Left renal pelvis (tissue), 4 donors: Measurements from ENCODE around the gene F2. TPM values are rescaled to one million over a fixed set of nuclear protein-coding genes. Genes with fewer than 3 reads are reported as not detected.

Experiments used
- DNase-seq, 4 donors: peaks; one replicate each; pipeline ENCODE4 v3.0.0-alpha.2; 2013; ENCODE audit warnings: low read depth in 4 of 4, low spot score in 3 of 4
- polyA plus RNA-seq, 4 donors: library from polyadenylated mRNA; unstranded; fragments of 120-200 nt; gene quantifications; one replicate each; pipeline ENCODE4 v1.2.1, GENCODE V29; 2013; ENCODE audit not compliant: insufficient read length in 4 of 4

The F2 gene
- polyA plus RNA-seq, 4 donors, result 0.34 to 3.0 (median 0.41) TPM; not detected in 1

GRCh38 chr11:46736615-46737014, 17.6 kb downstream of the F2 start:
- DNase-seq, result no peak

- DNase-seq, result no peak
Measured at GRCh38 chr11:46737699-46738098, 18.7 kb downstream of the F2 start.

DNA sequence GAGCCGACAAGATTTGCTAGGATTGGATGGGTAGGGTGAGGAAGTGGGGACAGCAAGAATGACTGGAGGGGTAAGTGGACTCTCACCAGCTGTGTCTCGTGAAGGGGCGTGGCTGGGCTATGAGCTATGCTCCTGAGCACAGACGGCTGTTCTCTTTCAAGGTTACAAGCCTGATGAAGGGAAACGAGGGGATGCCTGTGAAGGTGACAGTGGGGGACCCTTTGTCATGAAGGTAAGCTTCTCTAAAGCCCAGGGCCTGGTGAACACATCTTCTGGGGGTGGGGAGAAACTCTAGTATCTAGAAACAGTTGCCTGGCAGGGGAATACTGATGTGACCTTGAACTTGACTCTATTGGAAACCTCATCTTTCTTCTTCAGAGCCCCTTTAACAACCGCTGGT, 19.9 kb downstream of the F2 start:
- DNase-seq, result no peak

DNA sequence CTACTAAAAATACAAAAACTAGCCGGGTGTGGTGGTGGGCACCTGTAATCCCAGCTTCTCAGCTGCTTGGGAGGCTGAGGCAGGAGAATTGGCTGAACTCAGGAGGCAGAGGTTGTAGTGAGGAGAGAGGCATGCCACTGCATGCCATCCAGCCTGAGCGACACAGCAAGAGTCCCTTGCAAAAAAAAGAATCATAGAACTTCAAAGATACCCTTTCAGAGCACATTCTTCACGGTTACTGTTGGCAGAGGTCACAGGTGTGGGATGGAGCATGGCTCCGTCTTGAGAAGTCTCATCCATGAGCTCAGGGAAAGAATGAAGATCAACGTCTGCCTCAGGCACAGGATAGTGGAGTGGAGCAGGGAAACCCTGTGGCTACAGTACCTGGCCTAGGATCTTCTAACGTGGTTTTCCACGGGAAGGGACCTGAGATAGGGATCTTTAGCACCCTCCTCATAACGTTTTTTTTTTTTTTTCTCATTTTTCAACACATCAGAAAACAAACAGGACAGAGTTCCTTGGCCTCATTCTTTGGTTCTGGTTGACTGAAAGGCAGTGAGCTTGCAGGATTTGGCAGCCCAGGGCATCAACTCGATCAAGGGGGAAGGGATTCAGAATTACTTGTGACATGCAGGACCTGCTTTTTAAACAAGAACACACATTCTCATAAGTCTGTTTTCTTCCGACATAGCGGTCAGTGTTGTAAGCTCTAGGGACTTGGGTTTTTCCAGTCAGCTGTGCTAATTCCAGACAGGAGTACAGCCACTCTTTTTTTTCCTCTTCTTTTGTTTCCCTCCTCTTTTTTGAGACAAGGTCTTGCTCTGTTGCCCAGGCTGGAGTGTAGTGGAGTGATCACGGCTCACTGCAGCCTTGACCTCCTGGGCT, 22.8 kb downstream of the F2 start:
- no peak for DNase-seq

- DNase-seq, result no peak
Measured at GRCh38 chr11:46743043-46743442, 24.0 kb downstream of the F2 start.

DNA sequence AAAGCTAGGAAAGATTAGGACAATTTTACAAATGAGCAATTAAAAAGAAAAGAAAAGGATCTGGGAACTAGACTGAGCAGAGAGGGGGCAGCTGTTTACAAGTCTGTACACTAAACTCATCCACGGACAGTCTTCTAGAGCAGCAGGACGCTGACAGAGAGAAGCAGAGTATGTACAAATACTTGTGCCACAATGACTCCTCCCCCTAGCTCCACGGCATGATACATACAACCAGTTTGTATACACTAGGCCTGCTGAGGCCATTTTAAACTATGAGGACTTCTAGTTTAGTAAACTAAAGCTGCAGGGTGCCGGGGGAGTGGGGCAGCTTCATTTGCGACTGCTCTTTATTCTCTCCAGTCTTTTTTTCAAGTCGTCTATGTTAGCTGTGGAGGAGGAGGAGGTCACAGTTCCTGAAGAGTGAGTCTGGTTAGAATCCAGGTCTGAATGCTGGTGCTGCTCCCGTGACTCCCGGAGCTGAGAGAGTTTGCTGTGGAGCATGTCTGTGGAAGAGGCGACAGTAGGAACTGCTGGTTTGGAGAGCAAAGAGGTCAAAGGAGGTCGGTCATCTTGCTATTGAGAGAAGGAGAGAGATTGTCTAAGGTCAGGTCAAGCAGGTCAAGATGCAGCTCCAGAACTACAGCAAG, 24.8 kb downstream of the F2 start:
- no peak for DNase-seq

GRCh38 chr11:46745328-46745727, 26.3 kb downstream of the F2 start:
- no peak for DNase-seq

- no peak for DNase-seq
Measured at GRCh38 chr11:46745995-46746394, 27.0 kb downstream of the F2 start.

GRCh38 chr11:46747150-46747549, 28.1 kb downstream of the F2 start:
- no peak for DNase-seq

- no peak for DNase-seq
Measured at GRCh38 chr11:46755962-46756361, 36.9 kb downstream of the F2 start.

DNA sequence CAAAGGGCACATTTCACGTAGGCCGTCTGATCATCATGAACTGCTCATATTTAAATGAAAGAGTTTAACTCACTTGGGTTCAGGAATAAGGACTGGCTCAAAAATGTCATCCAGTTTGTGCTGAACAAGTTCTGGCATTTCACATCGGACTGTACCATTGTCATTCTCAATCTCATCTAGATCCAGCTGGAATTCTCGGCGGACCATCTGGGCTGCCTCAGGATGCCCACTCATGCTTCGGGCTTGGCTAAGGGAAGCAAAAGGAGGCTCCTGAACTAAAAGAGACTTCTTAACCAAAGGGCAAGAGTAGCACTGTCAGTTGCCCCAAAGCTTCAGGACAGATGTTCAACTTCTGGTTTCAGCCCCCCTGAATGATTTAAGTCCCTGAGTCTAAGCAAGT, 40.2 kb downstream of the F2 start:
- DNase-seq, result no peak

DNA sequence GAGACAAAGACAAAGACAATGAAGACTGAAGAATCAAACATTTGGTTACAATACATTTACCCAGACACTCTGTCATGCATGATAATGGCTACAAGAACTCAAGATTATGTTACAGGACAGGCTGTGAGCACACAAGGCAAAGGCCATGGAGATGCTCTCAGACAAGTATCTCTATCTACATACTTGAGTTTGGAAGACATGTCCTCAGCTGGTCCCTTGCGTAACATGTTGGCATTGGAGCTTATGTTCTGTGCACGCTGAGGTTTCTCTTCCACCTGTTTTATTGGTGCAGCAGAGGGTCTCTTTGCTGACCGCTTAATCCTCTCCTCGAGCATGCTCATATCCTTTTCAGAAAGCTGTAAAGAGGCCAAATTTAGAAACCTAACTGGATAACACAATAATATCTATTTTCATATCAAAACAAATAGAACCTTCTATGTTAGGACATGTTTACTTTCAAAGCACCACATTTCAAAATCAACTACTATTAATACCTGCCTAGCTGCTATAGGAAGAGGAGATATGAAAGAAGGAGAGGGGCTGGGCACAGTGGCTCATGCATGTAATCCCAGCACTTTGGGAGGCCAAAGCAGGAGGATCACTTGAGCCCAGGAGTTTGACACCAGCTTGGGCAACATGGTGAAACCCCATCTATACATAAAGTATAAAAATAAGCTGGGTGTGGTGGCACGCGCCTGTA, 41.6 kb downstream of the F2 start:
- no peak for DNase-seq

GRCh38 chr11:46761807-46762206, 42.8 kb downstream of the F2 start:
- no peak for DNase-seq

DNA sequence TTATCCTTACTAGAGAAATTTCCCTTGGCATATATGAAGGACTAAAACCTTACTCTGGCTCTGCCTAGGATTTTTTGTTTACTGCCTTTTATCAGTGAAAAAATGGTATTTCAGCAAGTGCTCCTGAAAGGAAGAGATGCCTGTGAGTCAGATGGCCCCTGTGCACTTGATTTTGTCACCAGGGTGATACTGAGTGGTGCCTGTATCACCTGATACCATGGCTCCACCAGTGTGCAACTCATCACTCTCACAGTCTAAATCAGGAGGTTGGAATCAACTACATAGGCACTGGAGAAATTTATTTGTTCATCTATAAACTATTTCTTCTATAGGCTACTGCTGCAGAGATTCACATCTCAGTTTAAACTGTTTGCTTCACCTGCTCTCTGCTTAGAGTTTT, 43.2 kb downstream of the F2 start:
- DNase-seq, result no peak

- DNase-seq, result no peak
Measured at GRCh38 chr11:46766656-46767055, 47.6 kb downstream of the F2 start.

DNA sequence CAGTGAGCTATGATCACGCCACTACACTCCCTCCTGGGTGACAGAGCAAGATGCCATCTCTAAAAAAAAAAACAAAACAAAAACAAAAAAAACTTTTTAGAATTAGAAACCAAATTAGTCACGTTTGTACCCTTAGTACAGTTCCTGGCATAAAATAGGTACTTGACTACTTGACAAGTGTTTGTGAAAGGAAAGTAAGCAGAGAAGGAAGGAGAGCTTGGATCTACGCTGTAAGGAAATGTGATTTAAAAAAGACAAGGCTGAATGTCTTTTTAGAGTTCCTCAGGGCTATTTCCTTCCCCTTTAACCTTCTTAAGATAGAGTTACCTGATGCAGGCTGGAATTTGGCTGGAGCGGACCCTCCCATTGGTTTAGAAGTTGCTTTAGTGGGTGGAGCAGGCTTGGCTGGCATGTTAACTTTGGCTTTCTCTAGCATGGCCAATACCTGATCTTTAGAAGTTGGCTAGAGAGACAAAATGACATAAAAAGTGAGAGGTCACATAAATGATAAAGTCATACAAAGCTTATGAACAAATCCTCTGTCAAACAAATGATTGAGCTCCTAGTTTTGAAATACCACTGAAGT, 50.7 kb downstream of the F2 start:
- DNase-seq, result no peak

- no peak for DNase-seq
Measured at GRCh38 chr11:46776878-46777277, 57.9 kb downstream of the F2 start.

DNA sequence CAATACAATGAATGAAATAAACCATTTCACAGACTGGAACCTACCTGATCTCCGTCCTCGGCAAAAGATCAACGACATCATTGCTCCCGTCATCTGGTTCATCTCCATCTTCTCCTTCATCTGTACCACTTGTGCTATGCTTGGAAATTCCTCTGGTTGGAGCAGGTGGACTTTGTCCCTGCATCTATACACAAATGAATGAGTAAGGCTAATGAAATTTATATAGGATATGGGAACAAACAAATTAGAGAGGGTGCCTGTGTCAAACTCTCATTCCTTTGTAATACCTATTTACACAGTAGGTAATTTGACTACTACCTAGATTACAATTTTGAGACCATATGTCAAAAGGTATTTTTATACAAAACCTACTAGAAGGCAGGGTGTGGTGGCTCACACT, 59.4 kb downstream of the F2 start:
- DNase-seq, result no peak
